ENCODE measurements around the gene CLDN11. TPM values are rescaled to one million over a fixed set of nuclear protein-coding genes. Genes with fewer than 3 reads are reported as not detected.
A peak's percentile ranks its signal among the peaks of the same experiment; 100 is the strongest.

Gene CLDN11
- under 1 TPM in 1 of 2 experiments, not detected in 1; 0.26 TPM for total RNA-seq
- polyA plus RNA-seq = not detected

GRCh38 chr3:170418422-170419398 is at the start of gene CLDN11:
TSS of gene CLDN11 (plus strand) at chr3:170418868. CDS start at chr3:170419067, 199 bp downstream.
- ChIA-PET CTCF (no interaction called here), POLR2A (no interaction called here)
- peak within 1 kb of the TSS; percentile 22 to 86 (median 80) for H3K4me3 Mint-ChIP-seq
- peaks cover 0 to 3% (median 0%) of the 10 kb centered on the region in 3 donors for H3K36me3 Mint-ChIP-seq
- Histone ChIP-seq H3K4me1 (ENCODE audit: insufficient read depth, low read length) (peaks cover 8% of the 10 kb centered on the region), H3K27me3 (ENCODE audit: insufficient read depth, low read length, poor library complexity, severe bottlenecking) (peaks cover 20% of the 10 kb centered on the region), H3K4me3 (ENCODE audit: low read length) (peak within 1 kb of the TSS; percentile 22), H3K36me3 (ENCODE audit: insufficient read depth, low read length) (no peaks in the 10 kb centered on the region), H3K9me3 (ENCODE audit: low read length) (no peaks in the 10 kb centered on the region), H3K27ac (ENCODE audit: low read depth, low read length) (no peak within 1 kb of the TSS)
- peaks cover 11 to 26% (median 11%) of the 10 kb centered on the region in 3 donors for H3K4me1 Mint-ChIP-seq
- H3K9me3 Mint-ChIP-seq = no peaks in the 10 kb centered on the region
- no peak for DNase-seq
- H3K27ac Mint-ChIP-seq = peak within 1 kb of the TSS in 1 of 8 donors; percentile 70
- peaks cover 21 to 58% of the 10 kb centered on the region in 2 donors for H3K27me3 Mint-ChIP-seq

DNA sequence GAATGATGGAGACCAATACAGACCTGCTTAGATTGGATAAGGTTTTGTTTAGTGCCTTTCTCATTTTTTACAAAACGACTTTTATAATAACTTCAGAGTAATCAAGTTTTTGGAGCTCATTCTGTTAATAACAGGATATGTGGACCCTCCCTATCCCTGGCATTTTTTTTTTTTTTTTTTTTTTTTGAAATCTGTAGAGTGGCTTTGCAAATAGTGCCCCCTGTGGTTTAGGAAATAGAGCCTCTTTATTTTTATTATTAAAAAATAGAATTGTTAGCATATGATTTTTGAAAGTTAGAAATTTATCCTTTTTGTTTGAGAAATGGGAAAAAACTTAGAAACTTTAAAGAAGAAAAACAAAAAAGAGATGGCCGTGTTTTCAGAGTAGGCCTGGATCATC is 49.7 kb upstream of the CLDN11 start:
- Mint-ChIP-seq H3K4me3 (no peak overlapping the region), H3K36me3 (peaks cover 6 to 14% (median 8%) of the 10 kb centered on the region in 3 donors), H3K9me3 (no peaks in the 10 kb centered on the region), H3K4me1 (peaks cover 20 to 49% (median 33%) of the 10 kb centered on the region in 3 donors), H3K27me3 (no peaks in the 10 kb centered on the region), H3K27ac (peak overlapping the region in 1 of 8 donors; percentile 23)
- POLR2A ChIA-PET = no interaction called here
- no peaks in the 10 kb centered on the region for H3K9me3 ChIP-seq (ENCODE audit: low read length)
- CTCF ChIA-PET = interaction anchor here (0.6 to 1.0 kb wide), 3 partner anchors 13 to 182 kb away, joined by 3 read pairs; no protein-coding TSS in a partner anchor
- H3K27me3 ChIP-seq (ENCODE audit: insufficient read depth, low read length, poor library complexity, severe bottlenecking) = no peaks in the 10 kb centered on the region
- no peaks in the 10 kb centered on the region for H3K4me1 ChIP-seq (ENCODE audit: insufficient read depth, low read length)
- DNase-seq = peak in 1 of 5 donors; percentile 2
- no peak overlapping the region for H3K27ac ChIP-seq (ENCODE audit: low read depth, low read length)
- H3K36me3 ChIP-seq (ENCODE audit: insufficient read depth, low read length) = no peaks in the 10 kb centered on the region
- no peak overlapping the region for H3K4me3 ChIP-seq (ENCODE audit: low read length)

DNA sequence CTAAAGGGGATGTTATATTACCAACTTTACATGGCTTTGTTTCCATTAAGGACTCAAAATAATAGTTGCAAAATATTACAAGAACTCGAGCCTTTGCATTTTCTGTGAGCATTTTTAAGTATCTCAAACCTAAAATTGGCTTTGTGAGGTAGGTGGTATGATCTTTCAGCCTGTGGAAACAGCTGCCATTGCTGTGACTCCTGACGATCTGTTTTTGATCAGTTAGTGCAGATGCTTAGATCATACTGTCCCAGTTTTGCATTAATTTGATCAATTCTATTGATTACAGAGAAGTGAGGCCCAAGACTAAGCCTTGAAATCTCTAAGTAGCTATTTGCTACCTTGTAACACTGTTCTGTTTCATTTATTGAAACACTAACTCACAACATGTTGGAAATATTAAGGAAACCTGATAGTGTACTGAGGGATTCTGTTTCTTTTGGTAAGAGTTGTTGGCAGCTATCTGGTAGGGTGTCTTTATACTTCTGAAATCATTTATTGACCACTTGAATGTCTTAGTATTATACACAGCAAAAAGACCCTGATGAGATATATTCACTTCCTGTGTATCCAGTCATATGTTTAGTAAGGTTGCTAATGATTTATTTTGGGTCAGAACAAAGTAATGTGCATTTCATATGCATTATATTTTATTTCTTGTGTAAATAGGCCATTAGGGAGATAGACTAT is 46.3 kb upstream of the CLDN11 start:
- H3K9me3 ChIP-seq (ENCODE audit: low read length) = no peaks in the 10 kb centered on the region
- H3K27me3 ChIP-seq (ENCODE audit: insufficient read depth, low read length, poor library complexity, severe bottlenecking) = no peaks in the 10 kb centered on the region
- Mint-ChIP-seq H3K9me3 (no peaks in the 10 kb centered on the region), H3K27ac (peak overlapping the region in 3 of 8 donors; percentile 6 to 29 (median 14)), H3K4me1 (peaks cover 16 to 45% (median 38%) of the 10 kb centered on the region in 3 donors), H3K27me3 (no peaks in the 10 kb centered on the region), H3K4me3 (no peak overlapping the region), H3K36me3 (peaks cover 0 to 15% (median 2%) of the 10 kb centered on the region in 3 donors)
- no peak overlapping the region for H3K4me3 ChIP-seq (ENCODE audit: low read length)
- H3K4me1 ChIP-seq (ENCODE audit: insufficient read depth, low read length) = no peaks in the 10 kb centered on the region
- H3K27ac ChIP-seq (ENCODE audit: low read depth, low read length) = no peak overlapping the region
- ChIA-PET CTCF (no interaction called here), POLR2A (no interaction called here)
- DNase-seq = no peak
- H3K36me3 ChIP-seq (ENCODE audit: insufficient read depth, low read length) = no peaks in the 10 kb centered on the region

DNA sequence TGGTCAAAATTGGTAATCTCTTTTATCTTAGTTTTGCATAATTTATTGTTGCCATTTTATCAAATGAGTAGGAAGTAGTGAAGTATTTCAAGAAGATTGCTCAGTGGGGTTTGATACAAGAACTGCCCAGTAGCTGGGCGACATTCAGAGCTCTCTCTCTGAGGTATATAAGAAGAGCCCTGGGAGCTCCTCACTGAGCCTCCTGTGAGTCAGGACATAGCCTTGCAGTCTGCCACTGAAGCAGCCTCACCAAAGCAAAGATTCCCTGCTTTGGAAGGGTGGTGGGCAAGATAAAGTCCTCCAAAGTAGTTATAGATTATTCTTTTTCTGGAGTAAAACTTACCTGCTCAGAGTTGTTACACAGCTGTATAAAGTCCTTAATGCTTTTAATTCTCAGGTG is 35.1 kb upstream of the CLDN11 start:
- no peak for DNase-seq
- H3K4me3 ChIP-seq (ENCODE audit: low read length) = no peak overlapping the region
- H3K27ac ChIP-seq (ENCODE audit: low read depth, low read length) = no peak overlapping the region
- ChIA-PET CTCF (interaction anchor here (2.1 kb wide), 1 partner anchor 31 kb away, joined by 7 read pairs; no protein-coding TSS in a partner anchor), POLR2A (no interaction called here)
- Mint-ChIP-seq H3K4me3 (no peak overlapping the region), H3K4me1 (peaks cover 4 to 17% (median 13%) of the 10 kb centered on the region in 3 donors), H3K27ac (peak overlapping the region in 5 of 8 donors; percentile 14 to 81 (median 33)), H3K36me3 (peaks cover 9 to 60% (median 21%) of the 10 kb centered on the region in 3 donors), H3K27me3 (no peaks in the 10 kb centered on the region), H3K9me3 (no peaks in the 10 kb centered on the region)
- H3K4me1 ChIP-seq (ENCODE audit: insufficient read depth, low read length) = no peaks in the 10 kb centered on the region
- no peaks in the 10 kb centered on the region for H3K27me3 ChIP-seq (ENCODE audit: insufficient read depth, low read length, poor library complexity, severe bottlenecking)
- no peaks in the 10 kb centered on the region for H3K9me3 ChIP-seq (ENCODE audit: low read length)
- H3K36me3 ChIP-seq (ENCODE audit: insufficient read depth, low read length) = peaks cover 4% of the 10 kb centered on the region

DNA sequence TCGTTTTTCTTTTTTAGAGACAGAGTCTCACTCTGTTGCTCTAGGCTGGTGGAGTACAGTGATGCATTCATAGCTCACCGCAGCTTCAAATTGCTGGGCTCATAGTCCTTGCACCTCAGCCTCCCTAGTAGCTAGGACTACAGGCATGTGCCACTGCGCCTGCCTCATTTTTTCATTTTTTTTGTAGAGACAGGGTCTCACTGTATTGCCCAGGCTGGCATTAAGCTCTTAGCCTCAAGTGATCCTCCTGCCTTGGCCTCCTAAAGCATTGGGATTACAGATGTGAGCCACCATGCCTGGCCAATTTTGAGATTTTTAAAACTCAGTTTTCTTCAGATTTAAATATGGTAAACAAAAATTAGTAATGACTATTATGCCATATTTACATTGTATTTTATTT is 32.2 kb upstream of the CLDN11 start:
- Histone ChIP-seq H3K36me3 (ENCODE audit: insufficient read depth, low read length) (peaks cover 4% of the 10 kb centered on the region), H3K27me3 (ENCODE audit: insufficient read depth, low read length, poor library complexity, severe bottlenecking) (no peaks in the 10 kb centered on the region), H3K27ac (ENCODE audit: low read depth, low read length) (no peak overlapping the region), H3K4me3 (ENCODE audit: low read length) (no peak overlapping the region), H3K9me3 (ENCODE audit: low read length) (no peaks in the 10 kb centered on the region), H3K4me1 (ENCODE audit: insufficient read depth, low read length) (no peaks in the 10 kb centered on the region)
- no peak overlapping the region for H3K27ac Mint-ChIP-seq
- peaks cover 10 to 71% (median 18%) of the 10 kb centered on the region in 3 donors for H3K36me3 Mint-ChIP-seq
- ChIA-PET CTCF (no interaction called here), POLR2A (no interaction called here)
- H3K4me3 Mint-ChIP-seq = no peak overlapping the region
- no peak for DNase-seq
- no peaks in the 10 kb centered on the region for H3K9me3 Mint-ChIP-seq
- peaks cover 4 to 11% (median 9%) of the 10 kb centered on the region in 3 donors for H3K4me1 Mint-ChIP-seq
- no peaks in the 10 kb centered on the region for H3K27me3 Mint-ChIP-seq

GRCh38 chr3:170387950-170388349 is 30.7 kb upstream of the CLDN11 start:
- Mint-ChIP-seq H3K9me3 (no peaks in the 10 kb centered on the region), H3K4me1 (peaks cover 3 to 14% (median 9%) of the 10 kb centered on the region in 3 donors), H3K27ac (no peak overlapping the region), H3K4me3 (no peak overlapping the region), H3K27me3 (no peaks in the 10 kb centered on the region), H3K36me3 (peaks cover 10 to 76% (median 21%) of the 10 kb centered on the region in 3 donors)
- no peak for DNase-seq
- H3K4me1 ChIP-seq (ENCODE audit: insufficient read depth, low read length) = no peaks in the 10 kb centered on the region
- H3K4me3 ChIP-seq (ENCODE audit: low read length) = no peak overlapping the region
- H3K27ac ChIP-seq (ENCODE audit: low read depth, low read length) = no peak overlapping the region
- H3K9me3 ChIP-seq (ENCODE audit: low read length) = no peaks in the 10 kb centered on the region
- H3K27me3 ChIP-seq (ENCODE audit: insufficient read depth, low read length, poor library complexity, severe bottlenecking) = no peaks in the 10 kb centered on the region
- ChIA-PET CTCF (no interaction called here), POLR2A (interaction anchor here (0.7 kb wide), 1 partner anchor 262 kb away, joined by 8 read pairs; no protein-coding TSS in a partner anchor)
- peaks cover 4% of the 10 kb centered on the region for H3K36me3 ChIP-seq (ENCODE audit: insufficient read depth, low read length)

GRCh38 chr3:170391108-170391507 is 27.6 kb upstream of the CLDN11 start:
- DNase-seq = no peak
- Histone ChIP-seq H3K4me3 (ENCODE audit: low read length) (no peak overlapping the region), H3K4me1 (ENCODE audit: insufficient read depth, low read length) (no peaks in the 10 kb centered on the region), H3K9me3 (ENCODE audit: low read length) (no peaks in the 10 kb centered on the region), H3K27ac (ENCODE audit: low read depth, low read length) (no peak overlapping the region), H3K27me3 (ENCODE audit: insufficient read depth, low read length, poor library complexity, severe bottlenecking) (no peaks in the 10 kb centered on the region), H3K36me3 (ENCODE audit: insufficient read depth, low read length) (peaks cover 4% of the 10 kb centered on the region)
- CTCF ChIA-PET = interaction anchor here (0.8 kb wide), 1 partner anchor 253 kb away, joined by 3 read pairs; no protein-coding TSS in a partner anchor
- H3K36me3 Mint-ChIP-seq = peaks cover 10 to 56% (median 13%) of the 10 kb centered on the region in 3 donors
- H3K27ac Mint-ChIP-seq = peak overlapping the region in 2 of 8 donors; percentile 46 to 77
- H3K27me3 Mint-ChIP-seq = no peaks in the 10 kb centered on the region
- POLR2A ChIA-PET = interaction anchor here (0.6 to 1.2 kb wide), 2 partner anchors 34 to 198 kb away, joined by 3 to 6 read pairs; no protein-coding TSS in a partner anchor
- no peaks in the 10 kb centered on the region for H3K9me3 Mint-ChIP-seq
- H3K4me3 Mint-ChIP-seq = no peak overlapping the region
- H3K4me1 Mint-ChIP-seq = peaks cover 0 to 3% (median 0%) of the 10 kb centered on the region in 3 donors

All from CD8-positive, alpha-beta memory T cell (primary cell).